GM23338 (cell line): ENCODE measurements around the gene DGLUCY. TPM values are rescaled to one million over a fixed set of nuclear protein-coding genes. Genes with fewer than 3 reads are reported as not detected.

Experiments
- ATAC-seq: fragments of 200-7000 bp; cut with Tn5 transposase; 3 replicates; pipeline ENCODE4 v1.9.1; 2020
- DNase-seq: peaks from one replicate; pipeline ENCODE4 v3.0.0-alpha.2; 2015; ENCODE audit warnings: low spot score
- H2AFZ ChIP-seq: fragments of 200-600 bp; sonication (generic); 2 replicates; pipeline ENCODE4 v1.8.0; 2016; ENCODE audit warnings: antibody characterized with exemption, mild to moderate bottlenecking, moderate library complexity
- H3F3A ChIP-seq: fragments of 200-600 bp; sonication (generic); replicated peaks from 2 replicates; pipeline ENCODE4 v1.8.0; 2017; ENCODE audit warnings: antibody characterized with exemption, mixed run types, low read depth
- H3K27ac ChIP-seq: fragments of 200-600 bp; sonication (generic); 2 replicates; pipeline ENCODE4 v1.6.1; 2016; ENCODE audit warnings: low read depth
- H3K27me3 ChIP-seq: fragments of 200-600 bp; sonication (generic); 2 replicates; pipeline ENCODE4 v1.8.0; 2016; ENCODE audit warnings: mild to moderate bottlenecking, mixed run types, moderate library complexity; ENCODE audit not compliant: insufficient read depth
- H3K36me3 ChIP-seq: fragments of 200-600 bp; sonication (generic); 2 replicates; pipeline ENCODE4 v1.8.0; 2016; ENCODE audit warnings: mild to moderate bottlenecking; ENCODE audit not compliant: insufficient read depth
- H3K4me1 ChIP-seq: fragments of 200-600 bp; sonication (generic); 2 replicates; pipeline ENCODE4 v1.8.0; 2016; ENCODE audit warnings: mild to moderate bottlenecking, moderate library complexity; ENCODE audit not compliant: insufficient read depth
- H3K4me2 ChIP-seq: fragments of 200-600 bp; sonication (generic); 2 replicates; pipeline ENCODE4 v1.7.1; 2017; ENCODE audit warnings: mixed run types
- H3K4me3 ChIP-seq: fragments of 200-600 bp; sonication (generic); 2 replicates; pipeline ENCODE4 v1.6.1; 2016; ENCODE audit warnings: mixed run types
- H3K79me2 ChIP-seq: fragments of 200-600 bp; sonication (generic); replicated peaks from 2 replicates; pipeline ENCODE4 v1.8.0; 2017; ENCODE audit warnings: mild to moderate bottlenecking; ENCODE audit not compliant: insufficient read depth
- H3K9me2 ChIP-seq: fragments of 200-600 bp; sonication (generic); 2 replicates; pipeline ENCODE4 v1.8.0; 2017; ENCODE audit not compliant: insufficient read depth
- H4K20me1 ChIP-seq: fragments of 200-600 bp; sonication (generic); replicated peaks from 2 replicates; pipeline ENCODE4 v1.8.0; 2017; ENCODE audit warnings: mild to moderate bottlenecking; ENCODE audit not compliant: insufficient read depth
- H3K27ac Mint-ChIP-seq: 2 replicates; pipeline ENCODE4 v1.8.0; 2020; ENCODE audit warnings: inconsistent platforms, mild to moderate bottlenecking, moderate library complexity, mixed read lengths
- H3K27me3 Mint-ChIP-seq: 3 replicates; pipeline ENCODE4 v1.8.0; 2022; ENCODE audit warnings: low read depth, mild to moderate bottlenecking, moderate library complexity, mixed read lengths, inconsistent platforms; ENCODE audit not compliant: insufficient read depth, poor library complexity
- H3K36me3 Mint-ChIP-seq: 3 replicates; pipeline ENCODE4 v1.8.0; 2021; ENCODE audit warnings: low read depth, mild to moderate bottlenecking, inconsistent platforms, moderate library complexity, mixed read lengths
- H3K4me1 Mint-ChIP-seq: 3 replicates; pipeline ENCODE4 v1.8.0; 2020; ENCODE audit warnings: mild to moderate bottlenecking, inconsistent platforms, mixed read lengths
- H3K4me3 Mint-ChIP-seq: 3 replicates; pipeline ENCODE4 v1.8.0; 2021; ENCODE audit warnings: moderate library complexity, mild to moderate bottlenecking, inconsistent platforms, mixed read lengths
- H3K9me3 Mint-ChIP-seq: 3 replicates; pipeline ENCODE4 v1.8.0; 2020; ENCODE audit warnings: moderate library complexity, mild to moderate bottlenecking, inconsistent platforms, mixed read lengths
- CREB1 ChIP-seq: fragments of 250-450 bp; sonication (Bioruptor Pico); IDR thresholded peaks from 2 replicates; pipeline ENCODE4 v1.5.0; 2020; ENCODE audit warnings: low read depth, mild to moderate bottlenecking, moderate library complexity
- EZH2 ChIP-seq: fragments of 200-600 bp; sonication (generic); IDR thresholded peaks from one replicate; pipeline ENCODE4 v1.8.0; 2017; ENCODE audit warnings: antibody characterized with exemption, mild to moderate bottlenecking, low read depth; ENCODE audit not compliant: unreplicated experiment
- EZH2phosphoT487 ChIP-seq: fragments of 200-600 bp; sonication (generic); IDR thresholded peaks from one replicate; pipeline ENCODE4 v1.8.1; 2018; ENCODE audit warnings: antibody characterized with exemption; ENCODE audit not compliant: unreplicated experiment
- JUNB ChIP-seq: IDR thresholded peaks from one replicate; pipeline ENCODE4 v1.6.1; 2016; ENCODE audit warnings: antibody characterized with exemption; ENCODE audit not compliant: unreplicated experiment
- NANOG ChIP-seq: IDR thresholded peaks from 2 replicates; pipeline ENCODE4 v1.6.1; 2016; ENCODE audit warnings: antibody characterized with exemption, borderline replicate concordance
- POLR2AphosphoS5 ChIP-seq: IDR thresholded peaks from 2 replicates; pipeline ENCODE4 v1.6.1; 2016; ENCODE audit warnings: antibody characterized with exemption, low read depth
- STAT1 ChIP-seq: IDR thresholded peaks from one replicate; pipeline ENCODE4 v1.6.1; 2016; ENCODE audit warnings: antibody characterized with exemption; ENCODE audit not compliant: unreplicated experiment
- ZNF114 ChIP-seq: fragments of 250-450 bp; sonication (Bioruptor Pico); IDR thresholded peaks from 2 replicates; pipeline ENCODE4 v1.5.0; 2020; ENCODE audit warnings: mild to moderate bottlenecking, moderate library complexity
- ZNF331 ChIP-seq: fragments of 250-450 bp; sonication (Bioruptor Pico); IDR thresholded peaks from 2 replicates; pipeline ENCODE4 v1.5.0; 2020; ENCODE audit warnings: low read depth, mild to moderate bottlenecking, moderate library complexity
- polyA plus RNA-seq: library from polyadenylated mRNA; unstranded; fragments of >200 nt; fragmentation: Nextera tagmentation; extraction: Ambion mirVana; gene quantifications from 2 replicates; pipeline ENCODE4 v1.2.1, GENCODE V29; 2016
- total RNA-seq: library from RNA; depleted of rRNA; stranded (reverse); fragments of >200 nt; shearing (Covaris generic); gene quantifications from 2 replicates; pipeline ENCODE4 v1.2.3, GENCODE V29; 2014
- TF ChIP-seq, protein P1 (sequence below), 2 experiments: fragments of 200-600 bp in 1 of 2; sonication (generic) in 1 of 2; conservative IDR thresholded peaks; 2 replicates each; pipeline versions ENCODE4 v1.5.1 to v1.6.1; 2016 to 2017; ENCODE audit warnings: antibody characterized with exemption in 2 of 2, low read depth in 2 of 2, mild to moderate bottlenecking in 2 of 2, moderate library complexity in 1 of 2
- TF ChIP-seq, protein P2 (sequence below): IDR thresholded peaks from 2 replicates; pipeline ENCODE4 v1.6.1; 2016; ENCODE audit warnings: antibody characterized with exemption
- TF ChIP-seq, protein P3 (sequence below): IDR thresholded peaks from one replicate; pipeline ENCODE4 v1.6.1; 2018; ENCODE audit warnings: antibody characterized with exemption; ENCODE audit not compliant: unreplicated experiment
- TF ChIP-seq, protein P4 (sequence below): fragments of 250-450 bp; sonication (Bioruptor Pico); IDR thresholded peaks from 2 replicates; pipeline ENCODE4 v1.5.0; 2020; ENCODE audit warnings: mild to moderate bottlenecking, moderate library complexity

DGLUCY gene
- total and polyA plus RNA-seq, 2 experiments from 2014 or later, result 14.6 to 31.6 TPM

DNA sequence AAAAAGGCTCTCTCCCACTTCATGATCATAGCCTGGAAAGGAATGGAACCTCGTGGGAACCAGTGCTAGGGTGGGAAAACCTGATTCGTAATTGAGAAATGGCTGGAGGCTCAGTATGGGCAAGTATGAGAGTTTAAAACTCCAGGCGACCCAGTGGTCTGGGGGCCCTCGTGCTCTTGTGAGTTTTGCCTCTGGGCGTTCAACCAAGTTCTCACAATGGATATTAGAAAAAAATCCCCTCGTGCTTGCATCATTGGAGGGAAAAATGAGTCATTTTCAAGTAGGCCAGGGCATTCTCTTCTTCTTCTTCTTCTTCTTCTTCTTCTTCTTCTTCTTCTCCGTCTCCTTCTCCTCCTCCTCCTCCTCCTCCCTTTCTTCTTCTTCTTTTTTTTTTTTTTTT is 91.6 kb downstream of the DGLUCY start:
- Histone ChIP-seq H3K27ac (no peak overlapping the region), H3K4me2 (no peak overlapping the region), H3K79me2 (no peaks in the 10 kb centered on the region), H3K4me3 (no peak overlapping the region), H3K4me1 (no peaks in the 10 kb centered on the region), H3F3A (no peaks in the 10 kb centered on the region), H3K9me2 (no peaks in the 10 kb centered on the region), H2AFZ (no peak overlapping the region), H3K27me3 (no peaks in the 10 kb centered on the region), H3K36me3 (peaks cover under 1% of the 10 kb centered on the region), H4K20me1 (no peaks in the 10 kb centered on the region)
- Mint-ChIP-seq H3K27me3 (peaks cover 5% of the 10 kb centered on the region), H3K4me3 (no peak overlapping the region), H3K9me3 (no peaks in the 10 kb centered on the region), H3K36me3 (peaks cover 17% of the 10 kb centered on the region; the same call in 2 of the 3 replicates), H3K27ac (no peak overlapping the region), H3K4me1 (peaks cover 2% of the 10 kb centered on the region; the same call in 1 of the 3 replicates)
- ATAC-seq (no peak), DNase-seq (no peak)
- no peak for TF ChIP-seq NANOG
- TF ChIP-seq, protein P1, sequence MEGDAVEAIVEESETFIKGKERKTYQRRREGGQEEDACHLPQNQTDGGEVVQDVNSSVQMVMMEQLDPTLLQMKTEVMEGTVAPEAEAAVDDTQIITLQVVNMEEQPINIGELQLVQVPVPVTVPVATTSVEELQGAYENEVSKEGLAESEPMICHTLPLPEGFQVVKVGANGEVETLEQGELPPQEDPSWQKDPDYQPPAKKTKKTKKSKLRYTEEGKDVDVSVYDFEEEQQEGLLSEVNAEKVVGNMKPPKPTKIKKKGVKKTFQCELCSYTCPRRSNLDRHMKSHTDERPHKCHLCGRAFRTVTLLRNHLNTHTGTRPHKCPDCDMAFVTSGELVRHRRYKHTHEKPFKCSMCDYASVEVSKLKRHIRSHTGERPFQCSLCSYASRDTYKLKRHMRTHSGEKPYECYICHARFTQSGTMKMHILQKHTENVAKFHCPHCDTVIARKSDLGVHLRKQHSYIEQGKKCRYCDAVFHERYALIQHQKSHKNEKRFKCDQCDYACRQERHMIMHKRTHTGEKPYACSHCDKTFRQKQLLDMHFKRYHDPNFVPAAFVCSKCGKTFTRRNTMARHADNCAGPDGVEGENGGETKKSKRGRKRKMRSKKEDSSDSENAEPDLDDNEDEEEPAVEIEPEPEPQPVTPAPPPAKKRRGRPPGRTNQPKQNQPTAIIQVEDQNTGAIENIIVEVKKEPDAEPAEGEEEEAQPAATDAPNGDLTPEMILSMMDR (conservative IDR thresholded peaks at IDR 0.05; ENCODE audit: low read depth in 2 of 2), result no peak
- TF ChIP-seq, protein P2, sequence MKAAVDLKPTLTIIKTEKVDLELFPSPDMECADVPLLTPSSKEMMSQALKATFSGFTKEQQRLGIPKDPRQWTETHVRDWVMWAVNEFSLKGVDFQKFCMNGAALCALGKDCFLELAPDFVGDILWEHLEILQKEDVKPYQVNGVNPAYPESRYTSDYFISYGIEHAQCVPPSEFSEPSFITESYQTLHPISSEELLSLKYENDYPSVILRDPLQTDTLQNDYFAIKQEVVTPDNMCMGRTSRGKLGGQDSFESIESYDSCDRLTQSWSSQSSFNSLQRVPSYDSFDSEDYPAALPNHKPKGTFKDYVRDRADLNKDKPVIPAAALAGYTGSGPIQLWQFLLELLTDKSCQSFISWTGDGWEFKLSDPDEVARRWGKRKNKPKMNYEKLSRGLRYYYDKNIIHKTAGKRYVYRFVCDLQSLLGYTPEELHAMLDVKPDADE, result no peak
- TF ChIP-seq ZNF114, result no peak
- no peak for TF ChIP-seq EZH2
- no peak for TF ChIP-seq CREB1 (CRISPR knock-in tag)
- no peak for TF ChIP-seq ZNF331 (CRISPR knock-in tag)
- TF ChIP-seq, protein P3, sequence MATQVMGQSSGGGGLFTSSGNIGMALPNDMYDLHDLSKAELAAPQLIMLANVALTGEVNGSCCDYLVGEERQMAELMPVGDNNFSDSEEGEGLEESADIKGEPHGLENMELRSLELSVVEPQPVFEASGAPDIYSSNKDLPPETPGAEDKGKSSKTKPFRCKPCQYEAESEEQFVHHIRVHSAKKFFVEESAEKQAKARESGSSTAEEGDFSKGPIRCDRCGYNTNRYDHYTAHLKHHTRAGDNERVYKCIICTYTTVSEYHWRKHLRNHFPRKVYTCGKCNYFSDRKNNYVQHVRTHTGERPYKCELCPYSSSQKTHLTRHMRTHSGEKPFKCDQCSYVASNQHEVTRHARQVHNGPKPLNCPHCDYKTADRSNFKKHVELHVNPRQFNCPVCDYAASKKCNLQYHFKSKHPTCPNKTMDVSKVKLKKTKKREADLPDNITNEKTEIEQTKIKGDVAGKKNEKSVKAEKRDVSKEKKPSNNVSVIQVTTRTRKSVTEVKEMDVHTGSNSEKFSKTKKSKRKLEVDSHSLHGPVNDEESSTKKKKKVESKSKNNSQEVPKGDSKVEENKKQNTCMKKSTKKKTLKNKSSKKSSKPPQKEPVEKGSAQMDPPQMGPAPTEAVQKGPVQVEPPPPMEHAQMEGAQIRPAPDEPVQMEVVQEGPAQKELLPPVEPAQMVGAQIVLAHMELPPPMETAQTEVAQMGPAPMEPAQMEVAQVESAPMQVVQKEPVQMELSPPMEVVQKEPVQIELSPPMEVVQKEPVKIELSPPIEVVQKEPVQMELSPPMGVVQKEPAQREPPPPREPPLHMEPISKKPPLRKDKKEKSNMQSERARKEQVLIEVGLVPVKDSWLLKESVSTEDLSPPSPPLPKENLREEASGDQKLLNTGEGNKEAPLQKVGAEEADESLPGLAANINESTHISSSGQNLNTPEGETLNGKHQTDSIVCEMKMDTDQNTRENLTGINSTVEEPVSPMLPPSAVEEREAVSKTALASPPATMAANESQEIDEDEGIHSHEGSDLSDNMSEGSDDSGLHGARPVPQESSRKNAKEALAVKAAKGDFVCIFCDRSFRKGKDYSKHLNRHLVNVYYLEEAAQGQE, result no peak
- no peak for TF ChIP-seq STAT1
- no peak for TF ChIP-seq POLR2AphosphoS5
- TF ChIP-seq EZH2phosphoT487, result no peak
- no peak for TF ChIP-seq JUNB
- TF ChIP-seq, protein P4, sequence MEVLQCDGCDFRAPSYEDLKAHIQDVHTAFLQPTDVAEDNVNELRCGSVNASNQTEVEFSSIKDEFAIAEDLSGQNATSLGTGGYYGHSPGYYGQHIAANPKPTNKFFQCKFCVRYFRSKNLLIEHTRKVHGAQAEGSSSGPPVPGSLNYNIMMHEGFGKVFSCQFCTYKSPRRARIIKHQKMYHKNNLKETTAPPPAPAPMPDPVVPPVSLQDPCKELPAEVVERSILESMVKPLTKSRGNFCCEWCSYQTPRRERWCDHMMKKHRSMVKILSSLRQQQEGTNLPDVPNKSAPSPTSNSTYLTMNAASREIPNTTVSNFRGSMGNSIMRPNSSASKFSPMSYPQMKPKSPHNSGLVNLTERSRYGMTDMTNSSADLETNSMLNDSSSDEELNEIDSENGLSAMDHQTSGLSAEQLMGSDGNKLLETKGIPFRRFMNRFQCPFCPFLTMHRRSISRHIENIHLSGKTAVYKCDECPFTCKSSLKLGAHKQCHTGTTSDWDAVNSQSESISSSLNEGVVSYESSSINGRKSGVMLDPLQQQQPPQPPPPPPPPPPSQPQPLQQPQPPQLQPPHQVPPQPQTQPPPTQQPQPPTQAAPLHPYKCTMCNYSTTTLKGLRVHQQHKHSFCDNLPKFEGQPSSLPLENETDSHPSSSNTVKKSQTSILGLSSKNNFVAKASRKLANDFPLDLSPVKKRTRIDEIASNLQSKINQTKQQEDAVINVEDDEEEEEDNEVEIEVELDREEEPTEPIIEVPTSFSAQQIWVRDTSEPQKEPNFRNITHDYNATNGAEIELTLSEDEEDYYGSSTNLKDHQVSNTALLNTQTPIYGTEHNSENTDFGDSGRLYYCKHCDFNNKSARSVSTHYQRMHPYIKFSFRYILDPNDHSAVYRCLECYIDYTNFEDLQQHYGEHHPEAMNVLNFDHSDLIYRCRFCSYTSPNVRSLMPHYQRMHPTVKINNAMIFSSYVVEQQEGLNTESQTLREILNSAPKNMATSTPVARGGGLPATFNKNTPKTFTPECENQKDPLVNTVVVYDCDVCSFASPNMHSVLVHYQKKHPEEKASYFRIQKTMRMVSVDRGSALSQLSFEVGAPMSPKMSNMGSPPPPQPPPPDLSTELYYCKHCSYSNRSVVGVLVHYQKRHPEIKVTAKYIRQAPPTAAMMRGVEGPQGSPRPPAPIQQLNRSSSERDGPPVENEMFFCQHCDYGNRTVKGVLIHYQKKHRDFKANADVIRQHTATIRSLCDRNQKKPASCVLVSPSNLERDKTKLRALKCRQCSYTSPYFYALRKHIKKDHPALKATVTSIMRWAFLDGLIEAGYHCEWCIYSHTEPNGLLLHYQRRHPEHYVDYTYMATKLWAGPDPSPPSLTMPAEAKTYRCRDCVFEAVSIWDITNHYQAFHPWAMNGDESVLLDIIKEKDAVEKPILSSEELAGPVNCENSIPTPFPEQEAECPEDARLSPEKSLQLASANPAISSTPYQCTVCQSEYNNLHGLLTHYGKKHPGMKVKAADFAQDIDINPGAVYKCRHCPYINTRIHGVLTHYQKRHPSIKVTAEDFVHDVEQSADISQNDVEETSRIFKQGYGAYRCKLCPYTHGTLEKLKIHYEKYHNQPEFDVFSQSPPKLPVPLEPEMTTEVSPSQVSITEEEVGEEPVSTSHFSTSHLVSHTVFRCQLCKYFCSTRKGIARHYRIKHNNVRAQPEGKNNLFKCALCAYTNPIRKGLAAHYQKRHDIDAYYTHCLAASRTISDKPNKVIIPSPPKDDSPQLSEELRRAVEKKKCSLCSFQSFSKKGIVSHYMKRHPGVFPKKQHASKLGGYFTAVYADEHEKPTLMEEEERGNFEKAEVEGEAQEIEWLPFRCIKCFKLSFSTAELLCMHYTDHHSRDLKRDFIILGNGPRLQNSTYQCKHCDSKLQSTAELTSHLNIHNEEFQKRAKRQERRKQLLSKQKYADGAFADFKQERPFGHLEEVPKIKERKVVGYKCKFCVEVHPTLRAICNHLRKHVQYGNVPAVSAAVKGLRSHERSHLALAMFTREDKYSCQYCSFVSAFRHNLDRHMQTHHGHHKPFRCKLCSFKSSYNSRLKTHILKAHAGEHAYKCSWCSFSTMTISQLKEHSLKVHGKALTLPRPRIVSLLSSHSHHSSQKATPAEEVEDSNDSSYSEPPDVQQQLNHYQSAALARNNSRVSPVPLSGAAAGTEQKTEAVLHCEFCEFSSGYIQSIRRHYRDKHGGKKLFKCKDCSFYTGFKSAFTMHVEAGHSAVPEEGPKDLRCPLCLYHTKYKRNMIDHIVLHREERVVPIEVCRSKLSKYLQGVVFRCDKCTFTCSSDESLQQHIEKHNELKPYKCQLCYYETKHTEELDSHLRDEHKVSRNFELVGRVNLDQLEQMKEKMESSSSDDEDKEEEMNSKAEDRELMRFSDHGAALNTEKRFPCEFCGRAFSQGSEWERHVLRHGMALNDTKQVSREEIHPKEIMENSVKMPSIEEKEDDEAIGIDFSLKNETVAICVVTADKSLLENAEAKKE (CRISPR knock-in tag), result no peak
